IPS-20b (cell line): ENCODE data around the gene ARID1B.

ENCODE experiments used
- H3K27ac ChIP-seq: one replicate; pipeline ENCODE4 v1.5.1; 2013; ENCODE audit warnings: low read length
- H3K27me3 ChIP-seq: 2 replicates; pipeline ENCODE4 v1.6.1; 2013; ENCODE audit warnings: mild to moderate bottlenecking, low read length, inconsistent platforms; ENCODE audit not compliant: insufficient read depth
- H3K36me3 ChIP-seq: 2 replicates; pipeline ENCODE4 v1.6.1; 2013; ENCODE audit warnings: low read depth, mild to moderate bottlenecking, inconsistent platforms, low read length, moderate library complexity; ENCODE audit not compliant: insufficient read depth
- H3K4me1 ChIP-seq: 2 replicates; pipeline ENCODE4 v1.6.1; 2013; ENCODE audit warnings: mild to moderate bottlenecking, control low read depth, inconsistent platforms, low read length, moderate library complexity; ENCODE audit not compliant: insufficient read depth
- H3K4me3 ChIP-seq: 2 replicates; pipeline ENCODE4 v1.5.1; 2013; ENCODE audit warnings: mild to moderate bottlenecking, low read length, inconsistent platforms
- H3K9ac ChIP-seq: 2 replicates; pipeline ENCODE4 v1.6.1; 2013; ENCODE audit warnings: low read depth, mild to moderate bottlenecking, inconsistent platforms, low read length, moderate library complexity
- H3K9me3 ChIP-seq: 2 replicates; pipeline ENCODE4 v1.6.1; 2013; ENCODE audit warnings: mild to moderate bottlenecking, low read depth, low read length, inconsistent platforms; ENCODE audit not compliant: insufficient read depth

Gene ARID1B

DNA sequence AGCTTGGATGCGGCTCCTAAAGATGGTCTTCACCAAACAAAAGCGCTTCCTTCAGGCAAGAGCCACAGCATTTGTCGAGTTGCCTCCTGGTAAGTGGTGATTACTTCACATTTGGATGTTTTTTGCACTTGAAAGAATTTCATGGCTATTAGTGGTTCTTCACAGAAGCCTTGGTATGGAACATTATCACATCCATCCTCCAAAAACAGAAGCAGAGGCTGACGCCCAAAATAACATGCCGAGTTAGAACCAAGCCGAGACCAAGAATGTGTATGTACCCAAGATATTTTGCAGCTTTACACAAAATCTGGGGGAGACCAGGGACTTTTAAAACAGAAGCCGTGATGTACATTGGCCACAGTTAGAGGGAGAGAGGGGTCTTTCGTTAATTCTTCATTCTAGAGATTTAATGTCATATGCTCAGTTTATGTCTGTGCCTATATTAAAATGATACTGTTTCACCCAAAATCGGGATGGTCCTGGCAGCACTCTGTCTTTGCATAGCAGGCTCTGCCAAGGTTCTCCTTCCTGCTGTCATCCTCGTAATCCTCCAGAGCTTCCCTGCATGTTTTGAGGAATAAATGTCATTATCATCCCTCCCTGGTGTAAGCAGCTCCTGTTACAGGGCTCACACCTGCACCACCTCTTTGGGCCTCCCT is 436.9 kb downstream of the ARID1B start:
- H3K27ac ChIP-seq = no peak overlapping the region
- no peak overlapping the region for H3K4me3 ChIP-seq
- H3K27me3 ChIP-seq = no peaks in the 10 kb centered on the region
- H3K36me3 ChIP-seq = no peaks in the 10 kb centered on the region; the same call in 1 of the 2 replicates
- H3K9me3 ChIP-seq = no peaks in the 10 kb centered on the region
- H3K9ac ChIP-seq = no peak overlapping the region
- no peaks in the 10 kb centered on the region for H3K4me1 ChIP-seq

DNA sequence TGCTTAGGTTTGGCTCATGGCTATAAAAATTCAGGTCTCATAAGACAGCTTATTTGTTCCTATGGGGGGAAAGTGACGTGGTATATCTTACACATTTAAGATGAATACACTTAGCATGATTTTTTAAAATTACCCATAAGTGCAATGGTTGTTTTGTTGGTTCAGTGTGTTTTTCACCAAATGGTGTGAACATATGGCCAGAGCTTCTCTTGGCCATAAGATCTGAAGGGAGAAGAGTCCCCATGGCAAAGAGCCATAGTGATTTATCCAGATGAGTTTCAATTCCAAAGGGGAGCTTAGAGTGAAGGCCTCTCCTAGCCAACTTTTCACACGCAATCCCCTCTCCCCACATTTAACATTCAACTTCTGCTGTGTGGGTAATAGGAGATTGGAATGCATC is 438.5 kb downstream of the ARID1B start:
- Histone ChIP-seq H3K9me3 (no peaks in the 10 kb centered on the region), H3K36me3 (no peaks in the 10 kb centered on the region), H3K27ac (no peak overlapping the region), H3K4me1 (no peaks in the 10 kb centered on the region; the same call in none of the 2 replicates), H3K9ac (no peak overlapping the region), H3K4me3 (no peak overlapping the region), H3K27me3 (no peaks in the 10 kb centered on the region)

DNA sequence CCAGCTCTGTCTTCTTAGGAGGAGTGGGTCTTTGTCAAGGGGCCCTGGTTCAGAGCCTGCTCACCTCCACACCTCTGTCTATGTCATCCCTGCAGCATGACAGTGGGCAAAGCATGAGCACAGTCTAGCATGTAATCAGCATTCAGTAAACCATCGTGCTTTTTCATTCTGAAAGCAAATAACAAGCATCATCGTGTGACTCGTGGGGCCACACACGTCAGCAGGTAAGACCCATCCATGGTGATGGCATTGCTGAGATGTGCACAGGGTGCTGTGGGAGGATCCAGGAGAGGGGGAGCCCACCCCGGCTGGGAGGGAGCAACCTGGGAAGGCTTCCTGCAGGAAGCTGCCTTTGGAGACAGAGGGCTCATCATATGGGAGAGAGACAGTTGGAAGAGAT is 439.4 kb downstream of the ARID1B start:
- H3K4me1 ChIP-seq = no peaks in the 10 kb centered on the region; the same call in none of the 2 replicates
- no peaks in the 10 kb centered on the region for H3K9me3 ChIP-seq
- no peak overlapping the region for H3K4me3 ChIP-seq
- H3K27ac ChIP-seq = no peak overlapping the region
- H3K36me3 ChIP-seq = no peaks in the 10 kb centered on the region
- H3K9ac ChIP-seq = no peak overlapping the region
- H3K27me3 ChIP-seq = 0 out of 2 replicates have a peak, but pooled peaks cover 2% of the 10 kb centered on the region

DNA sequence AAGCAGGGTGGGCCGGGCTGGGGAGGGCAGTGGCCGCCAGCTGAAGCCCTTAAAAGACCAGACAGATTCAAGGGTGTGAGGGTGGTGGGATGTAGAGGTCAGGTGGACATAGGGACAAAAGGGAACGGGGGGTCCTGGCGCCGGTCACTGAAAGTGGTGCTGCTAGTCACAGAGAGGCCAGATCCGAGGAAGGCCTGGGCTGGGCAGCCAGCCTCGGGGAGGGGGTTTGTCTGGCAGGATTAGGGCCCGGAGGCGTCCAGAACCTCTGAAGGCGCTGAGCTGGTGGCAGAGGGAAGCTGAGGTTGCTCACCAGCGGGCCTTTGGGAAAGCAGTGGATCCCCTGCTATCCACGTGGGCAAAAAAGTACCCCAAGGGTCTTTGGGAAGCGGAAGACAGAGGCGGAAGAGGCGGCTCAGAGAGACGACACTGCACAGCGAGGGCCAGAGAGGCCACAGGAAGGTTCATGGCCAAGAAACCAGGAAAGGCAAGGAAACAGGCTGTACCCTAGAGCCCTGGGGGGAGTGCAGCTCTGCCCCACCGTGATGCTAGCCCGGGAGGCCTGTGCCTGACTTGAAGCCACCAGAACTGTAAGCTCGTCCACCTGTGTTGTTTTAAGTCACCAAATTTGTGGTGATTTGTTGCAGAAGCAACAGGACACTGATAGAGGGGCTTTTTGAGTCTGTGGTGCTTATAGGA is 440.2 kb downstream of the ARID1B start:
- no peaks in the 10 kb centered on the region for H3K9me3 ChIP-seq
- H3K27me3 ChIP-seq = 0 out of 2 replicates have a peak, but pooled peaks cover 4% of the 10 kb centered on the region
- no peaks in the 10 kb centered on the region for H3K36me3 ChIP-seq
- H3K4me1 ChIP-seq = no peaks in the 10 kb centered on the region; the same call in none of the 2 replicates
- no peak overlapping the region for H3K27ac ChIP-seq
- no peak overlapping the region for H3K9ac ChIP-seq
- H3K4me3 ChIP-seq = no peak overlapping the region

DNA sequence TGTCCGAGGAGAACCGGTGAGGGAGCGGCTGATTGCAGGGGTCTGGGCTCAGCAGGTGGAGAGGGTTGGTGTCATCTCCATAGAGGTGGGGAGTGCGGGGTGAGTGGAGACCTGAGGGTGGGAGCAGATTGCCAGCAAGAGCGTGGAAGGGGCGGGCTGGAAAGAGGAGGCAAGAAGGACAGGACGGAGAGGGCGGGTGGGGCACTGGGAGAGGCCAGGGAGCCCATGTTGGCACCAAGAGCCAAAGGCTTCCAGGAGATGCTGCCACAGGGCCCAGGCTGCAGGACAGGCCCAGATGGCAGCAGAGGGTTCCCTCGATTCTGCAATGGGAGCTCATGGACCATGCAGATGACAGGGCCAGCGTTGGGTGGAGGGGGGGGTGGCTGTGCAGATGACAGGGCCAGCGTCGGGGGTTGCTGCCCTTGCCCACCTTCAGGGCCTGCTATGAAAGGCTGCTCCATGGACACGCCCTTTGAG is 440.8 kb downstream of the ARID1B start:
- Histone ChIP-seq H3K4me1 (no peaks in the 10 kb centered on the region; the same call in none of the 2 replicates), H3K27ac (no peak overlapping the region), H3K9ac (no peak overlapping the region), H3K36me3 (no peaks in the 10 kb centered on the region), H3K27me3 (0 out of 2 replicates have a peak, but pooled peaks cover 4% of the 10 kb centered on the region), H3K9me3 (no peaks in the 10 kb centered on the region), H3K4me3 (no peak overlapping the region)

DNA sequence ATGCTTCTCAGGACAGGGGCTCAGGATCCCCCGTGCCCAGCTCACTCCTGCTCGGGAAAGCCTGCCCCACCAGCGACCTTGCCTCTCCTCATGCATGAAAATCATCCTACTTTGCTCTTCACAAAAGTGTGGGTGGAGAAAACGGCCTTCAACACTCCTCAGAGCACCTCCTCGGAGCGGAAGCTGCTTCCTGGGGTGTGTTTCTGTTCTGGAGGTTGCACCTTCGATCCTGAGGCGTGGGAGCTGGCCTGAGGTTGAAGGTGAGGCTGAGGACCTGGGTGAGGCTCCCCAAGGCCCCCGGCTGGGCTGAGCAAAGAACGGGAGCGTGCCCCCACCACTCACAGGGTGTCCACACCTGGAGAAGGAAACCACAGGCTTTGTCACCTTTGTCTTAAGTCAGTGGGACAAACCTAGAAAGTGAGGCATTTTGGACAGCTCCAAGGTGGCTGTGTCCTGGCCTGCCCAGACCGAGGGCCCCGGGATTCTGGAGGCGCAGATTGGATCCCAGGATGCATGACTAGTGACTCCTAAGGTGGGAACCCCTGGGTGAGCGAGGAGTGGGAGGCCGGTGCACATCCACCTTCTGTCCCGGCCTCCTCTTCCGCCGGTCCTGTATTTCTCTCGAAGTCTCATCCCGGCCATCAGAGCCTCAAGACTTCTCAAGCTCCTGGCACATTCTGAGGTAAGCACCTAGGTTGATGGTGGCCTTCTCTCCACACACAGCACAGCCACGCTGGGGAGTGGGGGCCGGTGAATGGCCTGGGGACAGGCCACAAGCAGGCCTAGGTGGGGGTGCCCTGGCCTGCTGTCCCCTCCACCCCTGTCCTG is 441.4 kb downstream of the ARID1B start:
- Histone ChIP-seq H3K4me3 (no peak overlapping the region), H3K9ac (no peak overlapping the region), H3K4me1 (no peaks in the 10 kb centered on the region; the same call in none of the 2 replicates), H3K36me3 (no peaks in the 10 kb centered on the region), H3K27me3 (0 out of 2 replicates have a peak, but pooled peaks cover 4% of the 10 kb centered on the region), H3K9me3 (no peaks in the 10 kb centered on the region), H3K27ac (no peak overlapping the region)

DNA sequence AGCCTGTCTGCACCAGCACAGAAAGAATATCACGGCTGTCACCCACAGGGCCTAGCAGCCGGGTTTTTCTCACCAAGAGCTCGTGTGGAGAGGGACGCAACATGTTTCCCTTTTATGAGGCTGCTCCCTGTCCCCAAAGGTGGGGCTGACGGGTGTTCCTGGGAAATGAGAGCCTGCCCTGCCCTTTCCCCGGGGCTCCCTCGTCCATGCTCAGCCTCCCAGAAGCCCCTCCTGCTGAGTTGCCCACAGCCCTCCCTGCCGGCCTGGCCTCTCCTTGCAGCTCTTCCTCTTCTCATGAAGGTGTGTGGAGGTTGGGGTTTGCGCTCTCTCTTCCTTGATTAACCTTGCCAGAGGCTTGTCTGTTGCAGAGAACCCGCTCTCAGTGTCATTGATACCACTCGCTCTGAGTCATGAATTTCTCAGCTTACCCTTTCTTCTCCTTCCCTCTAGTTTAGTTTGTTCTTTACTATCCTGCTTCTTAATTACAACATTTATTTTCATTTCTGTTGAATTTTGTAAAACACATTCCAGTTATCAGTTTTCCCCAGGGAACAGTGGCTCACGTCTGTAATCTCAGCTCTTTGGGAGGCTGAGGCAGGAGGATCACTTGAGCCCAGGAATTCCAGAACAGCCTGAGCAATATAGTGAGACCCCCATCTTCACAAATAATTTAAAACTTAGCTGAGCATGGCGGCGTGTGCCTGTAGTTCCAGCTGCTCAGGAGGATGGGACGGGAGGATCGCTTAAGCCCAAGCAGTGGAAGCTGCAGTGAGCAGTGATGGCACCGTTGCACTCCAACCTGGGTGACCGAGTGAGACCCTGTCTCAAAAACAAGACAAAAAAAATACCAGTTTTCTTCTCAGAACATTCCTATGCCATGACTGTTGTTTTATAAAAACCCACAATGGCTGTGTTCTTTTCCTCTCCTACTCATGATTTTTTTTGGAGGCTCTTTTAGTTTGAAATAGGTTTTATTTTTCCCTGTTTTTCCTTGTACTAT is 442.3 kb downstream of the ARID1B start:
- Histone ChIP-seq H3K27me3 (0 out of 2 replicates have a peak, but pooled peaks cover 4% of the 10 kb centered on the region), H3K27ac (no peak overlapping the region), H3K4me1 (no peaks in the 10 kb centered on the region; the same call in none of the 2 replicates), H3K36me3 (no peaks in the 10 kb centered on the region), H3K9ac (no peak overlapping the region), H3K9me3 (no peaks in the 10 kb centered on the region), H3K4me3 (no peak overlapping the region)

DNA sequence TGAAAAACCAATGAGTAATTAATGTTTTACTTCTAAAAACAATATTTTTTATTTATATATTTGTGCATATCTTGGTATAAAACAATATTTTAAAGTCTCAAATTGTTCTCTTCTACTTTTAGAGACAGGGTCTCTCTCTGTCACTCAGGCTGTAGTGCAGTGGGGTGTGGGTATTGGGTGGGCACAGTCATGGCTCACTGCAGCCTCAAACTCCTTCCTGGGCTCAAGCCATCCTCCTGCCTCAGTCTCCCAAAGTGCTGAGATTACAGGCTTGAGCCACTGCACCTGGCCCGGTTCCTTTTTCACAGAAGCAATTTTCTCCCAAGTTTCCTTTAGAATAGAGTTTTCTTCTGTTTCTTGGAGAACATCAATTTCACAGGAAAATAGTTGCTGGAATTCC is 443.3 kb downstream of the ARID1B start:
- Histone ChIP-seq H3K4me3 (no peak overlapping the region), H3K9ac (no peak overlapping the region), H3K27me3 (0 out of 2 replicates have a peak, but pooled peaks cover 4% of the 10 kb centered on the region), H3K9me3 (no peaks in the 10 kb centered on the region), H3K36me3 (no peaks in the 10 kb centered on the region), H3K27ac (no peak overlapping the region), H3K4me1 (no peaks in the 10 kb centered on the region; the same call in none of the 2 replicates)

DNA sequence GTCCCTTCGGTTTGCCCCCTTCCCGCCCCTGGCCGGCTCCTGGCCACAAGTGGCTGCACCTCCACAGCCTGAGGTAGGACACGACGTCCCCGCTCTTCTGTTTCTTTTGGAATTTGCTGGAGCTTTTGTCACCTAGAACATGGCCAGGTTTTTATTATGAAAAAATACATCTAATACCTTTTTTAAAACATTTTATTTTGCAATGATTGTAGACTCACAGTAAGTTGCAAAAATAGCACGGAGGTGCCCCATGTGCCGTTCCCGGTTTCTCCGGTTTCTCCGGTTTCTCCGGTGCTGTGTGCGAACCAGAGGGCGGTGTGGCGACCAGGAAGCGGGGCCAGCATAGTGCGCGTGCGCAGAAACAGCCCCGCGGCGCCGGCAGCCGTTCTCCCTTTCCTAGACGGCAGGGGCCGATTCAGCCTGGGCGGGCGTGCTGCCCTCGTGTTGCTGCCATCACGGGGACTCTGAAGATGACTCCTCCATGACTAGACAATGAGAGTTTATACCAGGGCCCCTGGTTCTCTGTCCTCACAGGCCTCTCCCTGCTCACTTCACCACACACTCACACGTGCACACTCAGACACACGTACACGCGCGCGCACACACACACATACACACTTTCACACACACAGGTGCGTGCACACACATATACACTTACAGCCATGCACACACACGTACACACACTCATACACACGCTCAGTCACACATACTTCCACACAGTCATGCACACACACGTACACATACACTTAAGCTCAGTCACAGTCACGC is 444.1 kb downstream of the ARID1B start:
- no peaks in the 10 kb centered on the region for H3K9me3 ChIP-seq
- no peak overlapping the region for H3K27ac ChIP-seq
- H3K9ac ChIP-seq = no peak overlapping the region
- H3K27me3 ChIP-seq = 0 out of 2 replicates have a peak, but pooled peaks cover 4% of the 10 kb centered on the region
- H3K4me1 ChIP-seq = no peaks in the 10 kb centered on the region; the same call in none of the 2 replicates
- no peak overlapping the region for H3K4me3 ChIP-seq
- no peaks in the 10 kb centered on the region for H3K36me3 ChIP-seq

DNA sequence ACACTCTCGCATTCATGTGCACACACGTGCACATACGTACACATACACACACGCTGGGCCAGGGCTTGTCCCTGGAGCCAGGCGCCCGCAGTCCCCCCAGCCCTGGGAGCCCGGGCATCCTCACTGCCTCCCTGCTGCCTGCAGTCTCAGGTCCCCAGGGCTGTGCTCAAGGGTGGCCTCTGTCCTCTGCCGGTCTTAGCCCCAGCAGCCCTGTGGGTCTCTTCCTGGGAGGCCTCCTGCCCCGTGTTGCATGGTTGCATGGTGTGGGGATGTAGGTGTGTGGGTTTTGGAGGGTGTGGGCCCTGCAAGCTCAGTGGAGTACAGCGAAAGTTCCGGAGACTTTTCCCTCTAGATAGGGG is 444.6 kb downstream of the ARID1B start:
- no peaks in the 10 kb centered on the region for H3K9me3 ChIP-seq
- no peak overlapping the region for H3K4me3 ChIP-seq
- H3K4me1 ChIP-seq = no peaks in the 10 kb centered on the region; the same call in none of the 2 replicates
- H3K36me3 ChIP-seq = no peaks in the 10 kb centered on the region
- no peak overlapping the region for H3K9ac ChIP-seq
- H3K27ac ChIP-seq = no peak overlapping the region
- H3K27me3 ChIP-seq = 0 out of 2 replicates have a peak, but pooled peaks cover 4% of the 10 kb centered on the region
